ENCODE results near the gene DONSON. TPM values are rescaled to one million over a fixed set of nuclear protein-coding genes. Genes with fewer than 3 reads are reported as not detected.

DONSON gene, protein sequence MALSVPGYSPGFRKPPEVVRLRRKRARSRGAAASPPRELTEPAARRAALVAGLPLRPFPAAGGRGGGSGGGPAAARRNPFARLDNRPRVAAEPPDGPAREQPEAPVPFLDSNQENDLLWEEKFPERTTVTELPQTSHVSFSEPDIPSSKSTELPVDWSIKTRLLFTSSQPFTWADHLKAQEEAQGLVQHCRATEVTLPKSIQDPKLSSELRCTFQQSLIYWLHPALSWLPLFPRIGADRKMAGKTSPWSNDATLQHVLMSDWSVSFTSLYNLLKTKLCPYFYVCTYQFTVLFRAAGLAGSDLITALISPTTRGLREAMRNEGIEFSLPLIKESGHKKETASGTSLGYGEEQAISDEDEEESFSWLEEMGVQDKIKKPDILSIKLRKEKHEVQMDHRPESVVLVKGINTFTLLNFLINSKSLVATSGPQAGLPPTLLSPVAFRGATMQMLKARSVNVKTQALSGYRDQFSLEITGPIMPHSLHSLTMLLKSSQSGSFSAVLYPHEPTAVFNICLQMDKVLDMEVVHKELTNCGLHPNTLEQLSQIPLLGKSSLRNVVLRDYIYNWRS
- 13.8 to 17.8 TPM (median 16.4 TPM) in 5 replicates for total RNA-seq (2022; extraction: Qiagen RNA extraction; ENCODE audit: low read depth)

GRCh38 chr21:33588485-33589335, at the start of gene DONSON:
Gene DONSON, minus strand, starts transcription at chr21:33588684. Its CDS starts 43 bp downstream, at chr21:33588641.

GRCh38 chr21:33542640-33543504, 45.6 kb downstream of the DONSON start, which contains the start of gene SON:
Gene SON, plus strand, starts transcription at chr21:33543038. Its CDS starts 55 bp downstream, at chr21:33543093.

GRCh38 chr21:33541756-33542639, 46.5 kb downstream of the DONSON start, which contains the start of gene GART:
Gene GART, minus strand, starts transcription at chr21:33542117. Its CDS starts 2,802 bp downstream, at chr21:33539315.

Other genes starting within 250 kb of the DONSON start
- gene IFNGR2, start 185.3 kb downstream of the DONSON start, total RNA-seq (2022; extraction: Qiagen RNA extraction; ENCODE audit: low read depth): 51.5 to 58.4 TPM (median 57.0 TPM) in 5 replicates
- gene TMEM50B, start 108.7 kb downstream of the DONSON start, total RNA-seq (2022; extraction: Qiagen RNA extraction; ENCODE audit: low read depth): 8.8 to 12.7 TPM (median 10.8 TPM) in 5 replicates
- 0.17 to 0.49 TPM (median 0.29 TPM) in 5 replicates for gene DNAJC28, start 97.0 kb downstream of the DONSON start, total RNA-seq (2022; extraction: Qiagen RNA extraction; ENCODE audit: low read depth)
- 57.5 to 68.6 TPM (median 62.6 TPM) in 5 replicates for gene GART, start 46.6 kb downstream of the DONSON start, total RNA-seq (2022; extraction: Qiagen RNA extraction; ENCODE audit: low read depth)
- gene SON, start 45.6 kb downstream of the DONSON start, total RNA-seq (2022; extraction: Qiagen RNA extraction; ENCODE audit: low read depth): 71.9 to 107 TPM (median 82.9 TPM) in 5 replicates
- gene CRYZL1, start 53.1 kb upstream of the DONSON start, total RNA-seq (2022; extraction: Qiagen RNA extraction; ENCODE audit: low read depth): 12.9 to 15.8 TPM (median 14.3 TPM) in 5 replicates
- 12.3 to 20.7 TPM (median 16.6 TPM) in 5 replicates for gene ITSN1, start 53.8 kb upstream of the DONSON start, total RNA-seq (2022; extraction: Qiagen RNA extraction; ENCODE audit: low read depth)

Measured in A549 treated with GW870086 at 1 μM for 4 hours (cell line).